ENCODE measurements around the gene HOXA10.

The HOXA10 gene

DNA sequence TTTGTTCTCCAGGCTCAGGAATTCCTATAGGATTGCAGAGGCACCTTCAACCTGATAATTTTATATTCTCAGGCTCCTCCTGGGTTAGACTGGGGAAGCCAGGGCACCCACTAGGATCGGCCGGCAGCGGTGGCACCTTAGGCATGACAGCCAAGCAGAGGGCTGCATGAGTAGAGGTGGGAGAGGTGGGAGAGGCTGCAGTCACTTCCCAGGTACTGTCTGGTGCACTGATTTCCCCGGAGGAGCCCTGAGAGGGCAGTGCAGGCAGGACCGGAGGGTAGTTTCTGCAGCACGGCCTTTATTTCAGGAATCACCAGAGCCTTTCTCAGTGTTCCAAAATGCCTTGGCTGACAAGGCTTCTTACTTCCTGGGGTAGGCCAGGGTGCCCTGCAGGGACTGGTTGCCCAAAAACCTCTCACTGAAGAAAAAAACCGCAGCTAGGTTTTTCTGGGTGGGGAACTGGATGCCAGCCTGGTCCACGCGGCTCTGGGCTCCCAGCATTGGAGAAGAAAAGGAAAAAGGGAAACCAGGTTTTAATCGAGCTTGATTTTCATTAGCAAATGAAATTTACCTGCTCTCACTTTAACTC, 29.3 kb upstream of the HOXA10 start:
- no peak for DNase-seq

DNA sequence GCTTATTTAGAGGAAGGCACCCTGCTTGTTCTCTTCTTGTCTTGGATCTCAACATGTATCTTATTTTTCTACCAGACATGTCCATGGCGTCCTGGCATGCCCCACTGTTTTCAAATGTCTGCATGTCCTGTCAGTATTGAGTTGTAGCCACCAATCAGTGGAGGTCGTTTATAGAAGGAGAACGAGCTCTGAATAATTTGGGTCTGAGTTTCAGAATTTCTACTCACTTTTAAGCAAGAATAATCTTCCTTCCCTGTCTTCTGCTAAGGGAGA, 28.7 kb upstream of the HOXA10 start:
- no peak for DNase-seq

DNA sequence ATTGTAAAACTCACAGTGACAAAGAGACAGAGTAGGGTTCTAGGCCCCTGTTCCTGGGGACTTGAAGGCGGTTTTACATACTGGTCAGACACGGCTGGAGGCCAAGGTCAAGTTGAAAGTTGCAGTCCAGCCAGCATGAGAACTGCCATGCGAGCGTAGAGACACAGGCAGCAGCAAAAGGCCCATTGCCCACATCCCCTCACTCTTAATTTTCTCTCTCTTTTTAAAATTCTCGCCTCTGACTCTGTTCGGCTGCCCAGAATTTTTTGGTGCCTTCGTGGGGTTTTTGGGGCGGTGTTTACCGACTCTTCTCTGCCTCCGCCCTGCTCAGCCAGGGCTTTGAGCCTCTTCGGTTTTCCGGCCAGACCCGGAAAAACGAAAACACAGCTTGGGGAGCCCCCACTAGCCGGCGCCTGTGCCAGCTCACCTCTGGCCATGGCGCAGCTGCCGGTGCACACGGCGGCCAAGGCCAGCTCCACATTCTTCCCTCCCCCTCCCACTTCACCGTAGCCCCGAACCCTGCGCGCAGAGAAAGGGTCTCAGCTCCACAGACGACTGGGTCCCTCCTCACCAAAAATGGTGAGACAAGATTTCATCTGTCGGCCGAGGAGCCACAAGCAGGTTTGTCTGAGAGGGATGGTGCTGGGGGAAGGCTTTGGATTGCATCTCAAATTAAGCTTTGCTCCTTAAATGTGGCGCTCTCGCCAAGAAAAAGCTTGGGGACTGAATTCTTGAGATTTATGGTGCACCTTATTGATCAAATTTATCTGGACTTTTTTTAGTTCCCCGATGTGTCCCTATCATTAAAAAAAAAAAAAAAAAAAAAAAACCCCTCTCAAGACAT, 28.1 kb upstream of the HOXA10 start:
- DNase-seq, result no peak

DNA sequence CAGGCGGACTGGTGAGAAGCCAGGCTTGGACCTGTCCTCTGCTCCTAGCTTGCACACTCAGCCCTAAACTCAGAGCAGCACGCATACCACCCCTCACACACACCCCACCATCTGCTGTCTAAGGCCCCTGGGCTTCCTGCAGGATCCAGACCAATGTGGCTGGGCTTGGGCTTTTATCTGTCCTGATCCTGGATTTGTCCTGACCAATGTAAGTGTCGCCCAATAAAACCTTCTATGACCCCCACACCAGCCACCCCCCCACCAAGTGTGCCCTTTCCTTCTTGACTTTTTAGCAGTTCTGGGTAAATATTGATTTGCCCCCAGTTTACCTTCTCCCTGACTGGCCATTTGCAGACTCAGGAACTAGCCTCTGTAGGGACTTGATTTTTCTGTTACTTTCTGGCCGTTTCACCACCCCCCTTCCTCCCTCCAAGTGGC, 27.5 kb upstream of the HOXA10 start:
- no peak for DNase-seq

DNA sequence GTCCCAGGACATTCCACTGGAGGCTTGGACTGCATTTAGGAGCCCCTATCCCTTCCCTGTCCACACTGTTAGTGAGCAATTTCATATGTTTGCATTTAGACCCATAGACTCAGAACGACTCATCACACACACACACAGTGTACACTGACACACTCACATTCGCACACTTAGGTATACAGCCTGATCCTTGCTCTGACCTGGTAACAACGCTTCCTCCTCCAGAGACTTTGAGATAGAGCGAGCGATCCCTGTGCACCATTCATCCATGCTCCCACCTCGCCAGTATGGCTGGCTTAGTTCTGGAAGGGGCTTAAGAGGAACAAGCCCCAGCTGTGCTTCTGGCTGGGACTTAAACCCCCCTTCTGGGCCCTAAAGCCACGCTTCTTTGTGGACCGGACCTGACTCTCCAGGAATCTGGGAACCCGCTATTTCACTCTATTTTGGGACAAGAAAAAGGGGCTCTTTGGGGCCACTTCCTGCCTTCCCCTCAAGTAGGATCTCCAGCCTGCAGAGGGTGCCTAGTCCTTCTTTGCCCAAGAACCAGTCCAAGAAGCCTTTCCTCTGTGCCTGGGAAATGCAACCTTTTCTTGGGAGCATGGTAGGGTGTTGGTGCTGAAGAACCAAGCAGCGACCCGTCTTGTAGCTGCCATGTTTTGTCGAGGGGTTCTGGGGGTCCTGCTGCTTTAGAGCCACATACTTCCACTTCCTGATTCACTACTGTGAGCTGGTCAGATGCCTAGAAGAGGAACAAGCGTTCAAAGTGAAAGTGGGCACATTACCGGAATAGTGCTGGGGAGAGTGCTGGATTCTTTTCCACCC, 26.9 kb upstream of the HOXA10 start:
- DNase-seq, result no peak

DNA sequence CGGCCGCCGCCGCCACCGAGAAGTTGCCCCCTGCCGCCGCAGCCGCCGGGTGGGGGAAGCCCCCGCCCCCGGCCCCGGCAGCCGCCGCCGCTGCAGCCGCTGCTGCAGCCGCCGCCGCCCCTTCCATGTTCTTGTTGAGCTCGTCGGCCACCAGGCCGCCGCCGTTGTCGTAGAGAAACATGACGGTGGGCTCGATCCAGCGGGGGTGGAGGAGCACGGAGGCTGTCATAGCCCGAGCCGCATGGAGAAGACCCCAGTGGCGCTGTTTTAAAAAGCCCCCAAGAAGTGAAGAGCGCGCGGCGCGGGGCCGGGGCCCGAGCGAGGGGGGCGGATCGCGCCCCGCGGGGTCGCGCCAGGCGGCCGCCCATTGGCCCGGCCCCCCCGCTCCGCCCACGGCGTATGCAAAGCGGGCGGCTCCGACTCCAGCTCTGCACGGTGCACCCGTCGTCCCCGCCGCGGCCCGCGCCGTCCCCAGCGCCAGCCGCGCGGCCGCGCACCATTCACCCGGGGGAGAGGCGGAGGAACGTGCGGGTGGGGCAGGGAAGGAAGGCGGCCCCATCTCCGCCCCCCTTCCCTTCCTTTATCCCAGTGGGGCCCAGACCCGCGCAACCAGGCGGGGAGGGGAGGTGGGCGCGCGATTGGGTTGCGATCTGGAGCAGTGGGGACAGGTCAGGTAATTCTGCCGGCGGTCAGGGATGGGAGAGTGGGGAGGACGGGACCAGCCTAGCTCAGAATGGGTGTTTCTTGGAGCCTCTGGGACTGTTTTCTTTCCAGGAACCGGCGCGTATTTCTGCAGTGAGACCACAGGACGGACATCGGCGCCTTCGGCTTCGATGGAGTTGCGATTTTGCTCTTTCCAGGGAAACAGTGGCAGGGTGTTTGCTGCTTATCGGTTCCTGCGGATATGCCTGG, 26.0 kb upstream of the HOXA10 start, which contains the start of gene HOXA13:
HOXA13 (minus strand) TSS at position 243 of the 912 bp plus-strand sequence; CDS start at position 229, 14 bp downstream.
- DNase-seq, result no peak

DNA sequence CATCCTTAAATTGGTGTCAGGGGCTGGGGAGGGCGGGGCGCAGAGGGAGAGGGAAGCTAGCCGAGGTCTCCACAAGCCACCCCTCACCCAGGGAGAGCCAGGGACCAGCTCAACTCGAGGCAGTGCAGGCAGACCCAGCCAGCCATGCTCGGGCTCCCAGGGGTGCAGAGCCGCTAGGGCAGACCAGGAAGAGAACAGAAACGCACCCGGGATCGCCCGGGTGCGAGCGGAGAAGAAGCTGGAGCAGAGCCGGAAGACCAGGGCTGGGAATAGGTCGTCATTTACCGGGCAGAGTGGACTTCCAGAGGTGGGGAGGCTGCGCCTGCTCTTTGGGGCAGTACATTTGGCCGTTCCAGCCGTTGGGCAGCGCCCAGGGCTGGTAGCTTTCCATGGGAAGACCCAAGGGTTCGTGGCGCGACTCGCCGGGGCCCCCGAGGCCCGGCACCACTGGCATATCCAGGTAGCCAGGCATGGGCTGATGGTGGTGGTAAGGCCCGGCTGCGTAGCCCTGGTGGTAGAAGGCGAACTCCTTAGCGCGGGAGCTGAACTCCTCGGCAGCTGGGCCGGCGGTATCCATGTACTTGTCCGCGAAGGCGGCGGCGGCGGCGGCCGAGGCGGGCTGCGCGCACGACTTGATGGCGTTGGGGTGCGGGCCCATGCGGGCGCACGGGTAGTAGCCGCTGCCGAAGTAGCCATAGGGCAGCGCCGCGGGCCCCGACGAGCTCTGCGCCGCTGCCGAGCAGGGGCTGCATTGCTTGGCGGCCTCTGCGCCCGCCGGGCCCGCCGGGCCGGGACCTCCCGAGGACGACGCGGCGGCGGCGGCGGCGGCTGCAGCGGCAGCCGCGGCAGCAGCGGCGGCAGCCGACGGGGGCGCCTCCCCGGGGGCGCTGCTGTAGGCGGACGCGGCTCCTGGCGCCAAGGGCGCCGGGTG, 25.0 kb upstream of the HOXA10 start:
- no peak for DNase-seq

DNA sequence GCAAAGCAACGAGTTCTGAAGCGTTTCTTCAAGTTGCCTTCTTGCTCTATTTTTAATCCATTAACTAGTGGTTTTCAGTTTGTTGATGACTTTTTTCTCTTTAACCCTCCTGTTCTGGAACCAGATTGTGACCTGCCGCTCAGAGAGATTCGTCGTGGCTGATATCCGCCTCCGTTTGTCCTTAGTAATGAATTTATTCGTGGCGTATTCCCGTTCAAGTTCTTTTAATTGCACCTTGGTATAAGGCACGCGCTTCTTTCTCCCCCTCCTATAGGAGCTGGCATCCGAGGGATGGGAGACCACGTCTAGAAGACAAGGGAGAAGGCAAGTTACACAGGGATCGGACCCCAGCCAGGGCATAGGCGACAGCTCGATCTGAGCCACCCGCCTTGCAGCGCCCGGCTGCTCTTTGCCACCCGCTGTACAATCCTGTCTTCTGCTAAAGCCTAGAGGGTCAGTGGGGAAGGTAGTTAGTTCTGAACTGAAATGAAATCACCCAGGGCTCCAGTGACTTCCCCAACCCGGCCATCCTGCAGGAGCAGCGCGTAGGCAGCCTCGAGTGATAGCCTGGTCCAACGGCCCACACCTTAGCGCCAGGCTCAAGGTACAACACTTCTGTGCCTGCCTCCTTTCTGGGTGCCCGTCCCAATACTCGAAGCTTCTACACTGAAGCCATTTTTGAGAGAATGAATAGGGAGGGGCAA, 24.2 kb upstream of the HOXA10 start:
- no peak for DNase-seq

DNA sequence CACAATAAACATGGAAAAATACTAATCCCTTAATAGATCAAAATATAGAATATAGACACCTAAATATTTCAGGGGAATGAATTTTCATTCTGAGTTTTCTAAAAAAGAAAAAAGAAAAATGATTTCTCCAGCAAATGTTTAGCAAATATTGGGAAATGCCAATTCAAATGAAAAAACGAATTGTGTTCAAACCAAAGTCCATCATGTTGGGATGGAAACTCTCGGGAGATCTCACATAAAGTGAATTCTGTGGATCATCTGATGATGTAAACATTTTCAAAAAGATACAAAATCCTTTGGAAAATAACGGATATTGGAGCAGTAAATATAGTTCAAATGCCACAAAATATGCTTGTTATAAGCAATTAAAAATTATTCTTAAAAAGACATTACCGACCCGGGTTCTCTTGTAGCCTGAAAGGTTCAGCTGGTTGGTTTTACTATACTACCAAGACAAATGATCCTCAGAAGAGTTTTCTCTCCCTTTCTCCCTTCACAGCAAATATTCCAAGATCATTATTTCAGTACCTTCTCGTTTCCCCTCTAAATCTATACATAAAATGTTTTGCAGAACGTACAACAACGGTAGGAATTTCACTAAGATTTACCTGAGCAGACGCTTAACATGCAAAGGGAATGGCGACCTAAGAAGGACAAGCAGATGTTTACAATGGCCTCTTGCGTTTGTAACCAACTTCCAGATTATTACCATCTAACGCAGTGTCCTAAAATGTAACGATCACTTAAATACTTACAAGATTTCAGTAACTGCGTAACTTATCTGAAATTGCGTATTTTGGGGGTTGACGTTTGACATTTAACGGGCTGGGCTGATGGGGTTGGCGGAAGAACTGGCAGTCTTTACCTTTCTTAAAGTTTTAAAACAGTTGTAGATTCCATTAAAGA, 23.3 kb upstream of the HOXA10 start:
- DNase-seq, result no peak

DNA sequence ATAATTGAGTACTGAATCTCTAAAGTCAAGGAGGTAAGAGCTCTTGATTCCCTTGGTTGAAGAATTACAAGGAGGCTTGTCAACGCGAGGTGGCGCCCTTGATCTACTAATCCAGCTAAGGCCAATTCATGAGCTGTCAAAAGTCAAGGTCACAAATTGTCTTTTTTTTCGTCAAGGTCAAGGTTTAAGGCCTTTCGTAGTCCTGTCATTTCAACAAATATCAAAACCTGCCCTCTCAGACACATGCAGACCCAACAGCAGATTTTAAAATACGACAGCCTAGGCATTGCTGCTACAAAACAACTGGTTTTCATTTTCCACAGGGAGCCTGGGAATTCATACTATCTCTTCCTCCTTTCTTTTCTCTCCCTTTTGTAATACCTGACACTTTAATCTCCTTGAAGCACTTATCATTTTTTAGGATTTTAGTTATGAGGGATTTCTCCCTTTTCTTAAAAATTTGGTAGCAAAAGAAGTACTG, 22.2 kb upstream of the HOXA10 start:
- DNase-seq, result peak; percentile 93

DNA sequence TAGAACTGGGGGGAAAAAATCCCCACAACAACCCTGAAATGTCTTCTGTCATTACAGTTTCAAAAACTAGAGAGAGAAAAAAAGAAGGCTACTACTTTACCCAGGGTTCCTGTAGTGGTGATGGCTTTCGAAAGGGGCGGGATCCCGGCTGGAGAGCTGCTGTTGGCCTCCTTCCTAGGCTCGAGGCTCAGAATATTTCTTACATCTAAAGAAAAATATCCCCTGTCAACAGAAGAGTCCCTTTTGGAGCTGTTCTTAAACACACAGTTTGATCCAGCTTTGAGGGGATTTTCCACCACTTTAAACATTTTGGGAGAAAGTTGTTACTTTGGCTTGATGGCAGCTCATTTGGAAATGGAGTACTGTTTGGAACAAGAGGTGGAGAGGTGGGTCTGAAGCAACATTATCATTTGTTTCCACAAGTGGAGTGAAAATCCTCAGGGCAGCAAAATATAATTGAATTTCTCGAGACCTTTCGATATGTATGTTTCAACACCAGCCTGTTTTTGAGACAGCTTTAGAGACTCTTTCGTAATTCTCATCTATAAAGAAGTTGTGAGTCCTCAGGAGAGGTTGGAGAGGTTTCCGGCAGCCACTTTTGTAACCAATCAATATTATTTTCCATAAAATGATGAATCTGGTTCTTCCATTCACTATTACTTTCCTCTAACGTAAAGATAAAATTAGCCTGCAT, 20.7 kb upstream of the HOXA10 start:
- DNase-seq, result no peak

DNA sequence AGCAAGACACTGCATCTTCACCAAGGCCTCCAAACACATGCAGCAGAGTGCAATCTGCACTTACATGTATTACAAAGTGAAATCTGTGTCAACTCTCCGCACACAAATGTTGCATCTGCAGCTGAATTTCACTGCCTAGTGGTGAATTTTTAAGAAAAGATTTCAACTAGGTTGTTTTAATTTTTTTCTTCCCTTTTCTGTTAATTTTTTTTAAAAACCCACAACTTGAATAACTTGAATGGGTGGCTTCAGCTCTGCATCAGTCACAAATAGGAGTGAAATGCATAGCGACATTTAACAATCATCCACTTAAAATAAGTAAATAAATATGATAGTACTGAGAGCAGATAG, 19.9 kb upstream of the HOXA10 start:
- no peak for DNase-seq

DNA sequence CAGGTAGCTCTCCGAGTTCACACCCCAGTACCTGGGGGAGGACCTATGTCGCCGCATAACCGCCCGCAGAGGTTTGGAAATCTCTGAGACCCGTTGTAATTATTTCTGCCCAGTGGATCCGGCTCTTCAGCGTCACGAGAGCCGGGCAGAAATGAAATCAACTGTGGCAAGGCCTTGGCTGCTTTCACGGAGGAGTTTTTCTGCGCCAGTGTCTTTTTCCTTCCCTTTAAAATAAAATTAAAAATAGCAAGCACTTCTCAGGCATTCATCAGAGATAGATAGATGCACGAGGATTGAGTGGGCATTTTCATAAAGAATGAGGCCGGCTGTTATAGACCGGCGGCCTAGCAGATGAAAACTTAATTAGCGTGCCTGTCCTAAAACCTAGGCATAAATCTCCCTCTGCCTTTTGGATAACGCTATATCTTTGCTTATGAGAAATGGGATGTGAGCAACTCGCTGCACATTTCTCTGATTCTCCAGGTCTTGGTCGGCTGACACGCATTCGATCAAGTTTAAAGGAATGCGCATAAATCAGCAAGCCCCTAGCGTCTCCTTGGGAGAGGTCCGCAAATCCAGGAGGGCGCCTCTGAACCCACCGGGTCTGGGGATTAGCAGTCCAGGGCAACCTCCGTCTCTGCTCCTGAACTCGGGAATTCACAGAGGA, 19.3 kb upstream of the HOXA10 start:
- peak; percentile 30 for DNase-seq

DNA sequence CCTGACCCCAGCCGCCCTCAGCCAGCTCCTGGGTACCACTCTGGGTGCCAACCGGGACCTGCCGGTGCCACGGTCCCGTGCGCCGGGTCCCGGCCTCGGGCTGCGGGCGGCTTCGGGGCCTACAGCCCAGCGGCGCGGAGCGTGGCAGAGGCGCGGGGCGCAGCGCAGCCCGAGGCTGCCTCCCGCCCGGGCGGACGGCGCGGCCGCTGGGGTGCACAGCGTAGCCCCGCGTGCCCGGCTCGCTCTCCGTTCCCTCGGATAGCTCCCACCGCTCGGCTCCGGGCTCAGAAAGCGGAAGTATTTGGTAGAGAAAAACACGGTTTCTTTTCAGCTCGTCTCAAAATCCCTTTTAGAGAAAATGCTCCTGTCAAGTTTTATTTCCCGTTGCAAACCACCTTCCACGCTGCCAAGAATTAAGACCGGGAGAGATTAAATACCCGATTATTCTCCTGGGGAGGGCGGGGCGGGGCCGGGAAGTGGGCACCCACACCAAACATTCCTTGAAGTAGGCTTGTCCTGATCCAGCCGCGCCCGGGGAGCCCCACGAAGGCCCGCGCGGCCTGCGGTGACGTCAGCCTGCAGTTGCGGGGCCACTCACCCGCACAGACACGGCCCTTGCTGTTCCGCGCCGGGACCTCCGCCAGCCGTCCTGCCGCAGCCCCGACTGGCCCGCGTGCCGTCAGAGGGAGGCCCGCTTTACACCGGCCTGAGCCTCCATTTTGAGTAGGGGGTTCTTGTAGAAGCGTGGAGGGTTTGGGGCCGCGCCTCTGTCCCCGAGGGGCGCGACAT, 18.6 kb upstream of the HOXA10 start:
- DNase-seq, result peak; percentile 68

DNA sequence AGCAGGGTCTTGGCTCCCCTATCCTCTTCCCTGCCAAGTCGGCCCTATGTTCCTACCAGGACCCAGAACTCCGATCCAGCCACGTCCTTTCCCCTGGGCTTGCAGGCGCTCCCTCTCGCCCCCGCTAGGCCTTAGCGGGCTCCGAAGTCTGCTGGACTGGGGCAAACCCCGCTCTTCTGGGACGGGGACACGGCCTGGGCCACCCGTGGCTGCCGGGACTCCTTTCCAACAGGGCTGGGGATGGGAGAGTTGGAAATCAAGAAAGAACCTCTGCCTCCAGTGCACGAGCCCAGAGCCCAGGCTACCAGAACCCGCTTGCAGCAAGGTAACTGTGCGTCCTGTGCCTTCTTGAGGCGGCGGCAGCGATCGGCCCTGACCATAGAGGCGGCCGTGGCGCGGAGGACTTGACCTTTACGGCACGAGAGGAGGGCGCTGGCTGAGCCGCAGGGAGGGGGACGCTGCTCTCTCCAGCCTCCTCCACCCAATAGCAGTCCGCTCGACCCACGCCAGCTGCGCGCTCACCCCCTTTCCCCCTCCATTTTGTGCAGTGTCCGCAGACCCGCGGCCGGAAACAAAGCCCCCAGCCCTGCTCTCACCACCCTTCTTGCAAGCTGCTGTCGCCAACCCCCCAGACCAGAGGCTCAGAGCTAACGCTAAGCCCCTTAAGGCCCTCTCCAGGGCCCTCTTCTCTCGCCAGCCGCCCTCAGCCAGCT, 17.9 kb upstream of the HOXA10 start:
- DNase-seq, result peak; percentile 61

DNA sequence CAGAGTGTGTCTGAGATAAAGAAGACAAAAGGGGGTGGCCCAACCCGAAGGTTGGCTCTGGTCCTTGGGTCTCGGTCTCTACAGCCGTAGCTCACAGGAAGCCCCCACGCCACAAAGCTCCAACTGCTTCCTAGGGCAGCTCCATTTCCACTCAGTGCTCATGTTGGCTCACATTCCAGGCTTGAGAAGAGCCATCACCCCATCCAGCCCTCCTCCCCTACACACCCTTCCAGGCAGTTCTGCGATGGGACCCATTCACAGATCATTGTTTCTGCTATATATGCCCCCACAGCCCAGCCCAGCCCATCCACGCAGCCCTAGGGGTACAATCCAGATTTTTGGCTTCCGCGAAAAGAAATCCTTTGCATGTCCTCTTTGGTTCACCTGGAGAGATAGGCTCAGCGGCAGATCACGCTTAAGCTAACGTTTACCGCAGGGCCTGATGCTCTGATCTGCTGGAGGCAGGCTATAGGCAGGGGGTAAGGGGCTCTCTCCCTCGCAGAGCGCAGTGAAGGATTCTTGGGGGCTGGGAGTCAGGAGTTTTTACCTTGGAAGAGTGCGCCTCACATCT, 17.1 kb upstream of the HOXA10 start:
- DNase-seq, result peak; percentile 57
